HCT116 (cell line): ENCODE measurements around the gene SMIM12. TPM values are rescaled to one million over a fixed set of nuclear protein-coding genes. Genes with fewer than 3 reads are reported as not detected.

ENCODE experiments used
- ATAC-seq: fragments of 200-7000 bp; cut with Tn5 transposase; 2 replicates; pipeline ENCODE4 v1.9.1; 2020; ENCODE audit warnings: mild to moderate bottlenecking, moderate library complexity
- BruUV-seq: library from RNA; stranded (reverse); fragments of 400-500 nt; replicated peaks from 2 replicates; lab custom pipeline; 2021; lab: Mats Ljungman, UMichigan
- CTCF ChIA-PET: fragments of 300-600 bp; sonication (Branson Sonifier 250); formaldehyde crosslinking; loops from one replicate; lab custom pipeline; 2021; ENCODE audit warnings: antibody characterized with exemption; lab: Charles Lee
- POLR2A ChIA-PET: fragments of 300-600, 350-600 bp; sonication (Branson Sonifier 250); formaldehyde crosslinking; loops from one replicate; lab custom pipeline; 2021; ENCODE audit warnings: antibody characterized with exemption; lab: Charles Lee
- RAD21 ChIA-PET, 2 experiments: fragments of 300-600 bp; sonication (Branson Sonifier 250); formaldehyde crosslinking; loops; one replicate each; lab custom pipeline; 2023; ENCODE audit warnings: low total read pairs in 2 of 2; ENCODE audit not compliant: uncharacterized antibody in 2 of 2, unreplicated experiment in 2 of 2, low non-redundant PET in 1 of 2; lab: Charles Lee
- DNase-seq: peaks from one replicate; pipeline ENCODE4 v3.0.0-alpha.2; 2010; ENCODE audit warnings: low read depth, low spot score
- H2AFZ ChIP-seq: fragments of 200-600 bp; shearing (Covaris generic), sonication (generic); 2 replicates; pipeline ENCODE4 v1.6.1; 2017; ENCODE audit warnings: low read depth, mixed run types, mixed read lengths, antibody characterized with exemption, low read length; ENCODE audit not compliant: poor library complexity, severe bottlenecking
- H3K27ac ChIP-seq: 2 replicates; pipeline ENCODE4 v1.5.1; 2012; ENCODE audit warnings: low read depth, low read length
- H3K27me3 ChIP-seq: fragments of 200-600 bp; sonication (generic); 2 replicates; pipeline ENCODE4 v1.6.1; 2016; ENCODE audit warnings: mixed run types, low read length, mixed read lengths; ENCODE audit not compliant: insufficient read depth
- H3K36me3 ChIP-seq, 2 experiments: fragments of 200-500 bp in 1 of 2; fragments of 200-600 bp in 1 of 2; sonication (Bioruptor generic) in 1 of 2; sonication (generic) in 1 of 2; 2 replicates each; pipeline versions ENCODE4 v1.5.1 to v1.6.1; 2014 to 2016; ENCODE audit warnings: low read length in 2 of 2, inconsistent platforms in 1 of 2, mixed read lengths in 1 of 2, mixed run types in 1 of 2; ENCODE audit not compliant: insufficient read depth in 2 of 2, control insufficient read depth in 1 of 2
- H3K4me1 ChIP-seq, 2 experiments: fragments of 200-600 bp in 1 of 2; sonication (generic) in 1 of 2; 2 replicates each; pipeline versions ENCODE4 v1.5.1 to v1.6.1; 2012 to 2017; ENCODE audit warnings: low read length in 2 of 2, inconsistent platforms in 1 of 2, mild to moderate bottlenecking in 1 of 2, mixed read lengths in 1 of 2, mixed run types in 1 of 2, moderate library complexity in 1 of 2; ENCODE audit not compliant: insufficient read depth in 2 of 2, control insufficient read depth in 1 of 2
- H3K4me2 ChIP-seq: fragments of 200-600 bp; sonication (generic); 2 replicates; pipeline ENCODE4 v1.6.1; 2017; ENCODE audit warnings: mixed run types, low read length, mixed read lengths
- H3K4me3 ChIP-seq, 2 experiments: fragments of 200-600 bp in 1 of 2; sonication (generic) in 1 of 2; replicated peaks in 1 of 2; 2 replicates each; pipeline ENCODE4 v1.5.1; 2011 to 2016; ENCODE audit warnings: low read length in 2 of 2, control low read depth in 1 of 2, low read depth in 1 of 2, mild to moderate bottlenecking in 1 of 2, mixed read lengths in 1 of 2, mixed run types in 1 of 2
- H3K79me2 ChIP-seq: fragments of 200-600 bp; sonication (generic); 2 replicates; pipeline ENCODE4 v1.6.1; 2017; ENCODE audit warnings: mild to moderate bottlenecking, mixed run types, low read length, moderate library complexity, mixed read lengths; ENCODE audit not compliant: insufficient read depth
- H3K9ac ChIP-seq: fragments of 200-600 bp; sonication (generic); 2 replicates; pipeline ENCODE4 v1.6.1; 2016; ENCODE audit warnings: low read length, mixed read lengths
- H3K9me2 ChIP-seq: fragments of 200-600 bp; sonication (generic), shearing (Covaris generic); 2 replicates; pipeline ENCODE4 v1.6.1; 2017; ENCODE audit warnings: mixed run types, mild to moderate bottlenecking, moderate library complexity; ENCODE audit not compliant: insufficient read depth
- H3K9me3 ChIP-seq, 2 experiments: fragments of 200-500 bp in 1 of 2; fragments of 200-600 bp in 1 of 2; sonication (Bioruptor generic) in 1 of 2; sonication (generic) in 1 of 2; 2 replicates each; pipeline ENCODE4 v1.6.1; 2014 to 2017; ENCODE audit warnings: low read length in 2 of 2, mixed read lengths in 2 of 2, inconsistent platforms in 1 of 2, low read depth in 1 of 2, mild to moderate bottlenecking in 1 of 2, mixed run types in 1 of 2, moderate library complexity in 1 of 2; ENCODE audit not compliant: control insufficient read depth in 1 of 2, insufficient read depth in 1 of 2
- H4K20me1 ChIP-seq: fragments of 200-600 bp; sonication (generic), shearing (Covaris generic); 2 replicates; pipeline ENCODE4 v1.6.1; 2017; ENCODE audit warnings: mixed run types, mild to moderate bottlenecking, moderate library complexity; ENCODE audit not compliant: insufficient read depth
- EGR1 ChIP-seq: IDR thresholded peaks from 2 replicates; pipeline ENCODE4 v1.6.1; 2012; ENCODE audit warnings: low read depth
- ELF1 ChIP-seq: IDR thresholded peaks from 2 replicates; pipeline ENCODE4 v1.6.1; 2012; ENCODE audit warnings: low read depth, borderline replicate concordance
- EZH2 ChIP-seq: fragments of 200-600 bp; sonication (generic); IDR thresholded peaks from 2 replicates; pipeline ENCODE4 v1.6.1; 2017; ENCODE audit warnings: antibody characterized with exemption, mixed run types
- EZH2phosphoT487 ChIP-seq: fragments of 200-600 bp; IDR thresholded peaks from 2 replicates; pipeline ENCODE4 v1.6.1; 2018; ENCODE audit warnings: antibody characterized with exemption, borderline replicate concordance
- FOSL1 ChIP-seq: IDR thresholded peaks from 2 replicates; pipeline ENCODE4 v1.6.1; 2012; ENCODE audit warnings: low read depth
- POLR2A ChIP-seq: IDR thresholded peaks from 2 replicates; pipeline ENCODE4 v1.7.0; 2011; ENCODE audit warnings: borderline replicate concordance; ENCODE audit not compliant: insufficient read depth, insufficient read length; ENCODE audit errors: extremely low read depth
- POLR2AphosphoS5 ChIP-seq: IDR thresholded peaks from 2 replicates; pipeline ENCODE4 v1.6.1; 2011; ENCODE audit warnings: mild to moderate bottlenecking, low read depth, low read length, moderate library complexity
- SP1 ChIP-seq: IDR thresholded peaks from 2 replicates; pipeline ENCODE4 v1.6.1; 2012; ENCODE audit warnings: low read depth
- SRF ChIP-seq: IDR thresholded peaks from 2 replicates; pipeline ENCODE4 v1.6.1; 2012; ENCODE audit warnings: low read depth
- intact Hi-C: fragments of 100-400 bp; cut with micrococcal nuclease; formaldehyde crosslinking; loops from 2 replicates; pipeline ENCODE4 v1.10.0; 2022
- total RNA-seq: library from RNA; stranded (reverse); gene quantifications from one replicate; pipeline ENCODE4 v1.2.1, GENCODE V29; 2021; ENCODE audit not compliant: unreplicated experiment
- TF ChIP-seq, protein P1 (sequence below), 3 experiments: fragments of 200-600 bp in 1 of 3; sonication (generic) in 1 of 3; IDR thresholded peaks in 2 of 3; conservative IDR thresholded peaks in 1 of 3; 2 replicates each; pipeline ENCODE4 v1.5.1; 2012 to 2017; ENCODE audit warnings: low read depth in 2 of 3, low read length in 2 of 3, antibody characterized with exemption in 1 of 3, borderline replicate concordance in 1 of 3, control low read depth in 1 of 3, mild to moderate bottlenecking in 1 of 3, mixed read lengths in 1 of 3, mixed run types in 1 of 3, moderate library complexity in 1 of 3; ENCODE audit not compliant: insufficient read depth in 1 of 3
- TF ChIP-seq, protein P2 (sequence below): IDR thresholded peaks from 2 replicates; pipeline ENCODE4 v1.6.1; 2012

SMIM12 gene
- total RNA-seq, 1 experiment from 2014 or later, result 31.3 TPM

GRCh38 chr1:34868230-34869049, 8.9 kb upstream of the SMIM12 start:
- CTCF ChIA-PET, result interaction anchor here (0.7 to 2.6 kb wide), 3 partner anchors 9 to 25 kb away, joined by 3 to 19 read pairs (median 3); partner anchors contain the start of gene SMIM12
- intact Hi-C loops, result no loop called here
- DNase-seq (no peak), ATAC-seq (no peak)
- TF ChIP-seq SRF (no peak), FOSL1 (no peak), EZH2phosphoT487 (no peak), EGR1 (no peak), ELF1 (no peak), POLR2A (no peak), EZH2 (no peak), SP1 (no peak), POLR2AphosphoS5 (no peak)
- TF ChIP-seq, protein P1, sequence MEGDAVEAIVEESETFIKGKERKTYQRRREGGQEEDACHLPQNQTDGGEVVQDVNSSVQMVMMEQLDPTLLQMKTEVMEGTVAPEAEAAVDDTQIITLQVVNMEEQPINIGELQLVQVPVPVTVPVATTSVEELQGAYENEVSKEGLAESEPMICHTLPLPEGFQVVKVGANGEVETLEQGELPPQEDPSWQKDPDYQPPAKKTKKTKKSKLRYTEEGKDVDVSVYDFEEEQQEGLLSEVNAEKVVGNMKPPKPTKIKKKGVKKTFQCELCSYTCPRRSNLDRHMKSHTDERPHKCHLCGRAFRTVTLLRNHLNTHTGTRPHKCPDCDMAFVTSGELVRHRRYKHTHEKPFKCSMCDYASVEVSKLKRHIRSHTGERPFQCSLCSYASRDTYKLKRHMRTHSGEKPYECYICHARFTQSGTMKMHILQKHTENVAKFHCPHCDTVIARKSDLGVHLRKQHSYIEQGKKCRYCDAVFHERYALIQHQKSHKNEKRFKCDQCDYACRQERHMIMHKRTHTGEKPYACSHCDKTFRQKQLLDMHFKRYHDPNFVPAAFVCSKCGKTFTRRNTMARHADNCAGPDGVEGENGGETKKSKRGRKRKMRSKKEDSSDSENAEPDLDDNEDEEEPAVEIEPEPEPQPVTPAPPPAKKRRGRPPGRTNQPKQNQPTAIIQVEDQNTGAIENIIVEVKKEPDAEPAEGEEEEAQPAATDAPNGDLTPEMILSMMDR (IDR thresholded peaks at IDR 0.05 in 2 of 3, conservative IDR thresholded peaks at IDR 0.05 in 1 of 3; ENCODE audit: borderline replicate concordance in 1 of 3, insufficient read depth in 1 of 3, low read depth in 2 of 3, low read length in 2 of 3), result no peak
- TF ChIP-seq, protein P2, sequence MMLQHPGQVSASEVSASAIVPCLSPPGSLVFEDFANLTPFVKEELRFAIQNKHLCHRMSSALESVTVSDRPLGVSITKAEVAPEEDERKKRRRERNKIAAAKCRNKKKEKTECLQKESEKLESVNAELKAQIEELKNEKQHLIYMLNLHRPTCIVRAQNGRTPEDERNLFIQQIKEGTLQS, result no peak
- Histone ChIP-seq H3K9ac (no peak overlapping the region), H3K4me2 (no peak overlapping the region), H3K27ac (no peak overlapping the region), H3K4me3 (no peak overlapping the region), H3K36me3 (no peaks in the 10 kb centered on the region), H3K79me2 (no peaks in the 10 kb centered on the region), H3K27me3 (peaks cover 24% of the 10 kb centered on the region), H3K9me3 (no peaks in the 10 kb centered on the region), H2AFZ (no peak overlapping the region), H3K4me1 (peaks cover 0 to 8% of the 10 kb centered on the region in 2 experiments; a peak in 2 of 4 replicates), H4K20me1 (no peaks in the 10 kb centered on the region), H3K9me2 (no peaks in the 10 kb centered on the region)
- POLR2A ChIA-PET, result no interaction called here
- RAD21 ChIA-PET, result no interaction called here
- no TSS peak for BruUV-seq
